Measurements from ENCODE around the gene PRKCZ.
"Not testable (repeated sequence)": the region's sequence is repeated elsewhere in the genome, so short reads cannot be mapped to it uniquely, and the experiment has no call there.

PRKCZ gene

GRCh38 chr1:2137257-2138121 lies 87.3 kb downstream of the PRKCZ start:
- no peak for DNase-seq

- DNase-seq, result not testable (repeated sequence)
Observed at GRCh38 chr1:2139156-2139555, 88.9 kb downstream of the PRKCZ start.

GRCh38 chr1:2141025-2141424 lies 90.8 kb downstream of the PRKCZ start:
- no peak for DNase-seq

DNA sequence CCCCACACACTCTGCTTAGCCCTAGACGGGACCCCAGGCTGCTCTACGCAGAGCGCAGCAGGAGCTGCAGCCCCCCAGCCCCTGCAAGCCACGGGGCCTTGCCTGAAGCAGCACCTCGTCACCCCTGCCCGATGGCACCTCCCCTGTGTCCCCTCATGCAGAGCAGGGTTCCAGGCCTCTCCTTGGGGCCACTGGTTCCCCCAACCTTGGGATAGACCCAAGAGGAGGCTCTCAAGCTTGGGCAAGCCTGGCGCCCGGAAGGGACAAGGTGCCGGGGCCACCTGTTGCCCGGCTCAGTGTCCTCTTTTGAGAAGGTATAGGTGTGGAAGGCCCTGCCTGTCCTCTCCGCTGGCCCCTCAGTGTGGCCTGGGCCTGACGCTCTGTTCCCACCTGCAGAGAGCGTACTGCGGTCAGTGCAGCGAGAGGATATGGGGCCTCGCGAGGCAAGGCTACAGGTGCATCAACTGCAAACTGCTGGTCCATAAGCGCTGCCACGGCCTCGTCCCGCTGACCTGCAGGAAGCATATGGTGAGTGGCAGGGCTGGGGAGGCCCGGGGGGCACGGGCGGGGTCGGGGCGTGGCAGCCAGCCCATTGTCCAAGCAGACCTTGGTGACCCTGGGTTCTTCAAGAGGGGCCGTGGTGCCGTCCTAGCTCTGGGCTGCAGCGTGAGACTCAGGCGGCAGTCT lies 93.7 kb downstream of the PRKCZ start:
- no peak for DNase-seq

GRCh38 chr1:2144501-2145090 lies 94.4 kb downstream of the PRKCZ start:
- no peak for DNase-seq

DNA sequence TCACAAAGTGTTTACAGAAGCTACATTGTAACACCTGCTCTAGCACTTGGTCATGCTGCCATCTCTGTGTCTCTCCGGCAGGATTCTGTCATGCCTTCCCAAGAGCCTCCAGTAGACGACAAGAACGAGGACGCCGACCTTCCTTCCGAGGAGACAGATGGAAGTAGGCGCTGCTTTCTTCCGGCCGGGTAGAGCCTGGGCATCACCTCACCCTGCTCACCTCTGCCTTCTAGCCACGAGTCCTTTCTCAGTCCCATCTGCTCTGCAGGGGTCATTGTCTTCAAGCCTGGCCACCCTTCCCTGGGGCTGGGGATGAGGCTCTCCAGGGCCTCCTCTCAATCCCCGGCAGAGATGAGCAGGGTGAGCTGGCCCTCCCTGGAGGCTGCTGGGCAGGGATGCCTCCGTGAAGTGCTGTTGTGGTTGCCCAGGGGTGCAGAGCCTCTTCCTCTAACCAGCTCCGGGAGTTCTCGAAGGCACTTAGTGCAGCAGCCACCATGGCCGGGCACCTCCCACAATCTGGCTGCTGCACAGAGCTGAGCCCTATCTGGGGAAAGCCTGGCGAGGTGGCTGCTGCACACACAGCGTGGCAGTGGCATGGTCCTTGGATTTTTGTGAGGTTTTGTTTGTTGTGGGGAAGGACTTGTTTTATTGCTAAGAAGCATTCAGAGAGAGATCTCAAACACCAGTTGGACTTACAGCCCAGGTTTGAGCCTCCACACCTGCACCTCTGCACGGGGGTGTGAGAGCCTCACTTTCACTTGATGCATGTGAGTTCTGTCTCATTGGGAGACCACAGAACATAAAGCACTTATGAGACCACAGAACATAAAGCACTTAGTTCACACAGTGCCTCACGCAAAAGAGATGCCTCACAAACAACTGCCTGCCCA lies 96.0 kb downstream of the PRKCZ start:
- DNase-seq, result no peak

- DNase-seq, result no peak
Observed at GRCh38 chr1:2146836-2147517, 96.8 kb downstream of the PRKCZ start.

DNA sequence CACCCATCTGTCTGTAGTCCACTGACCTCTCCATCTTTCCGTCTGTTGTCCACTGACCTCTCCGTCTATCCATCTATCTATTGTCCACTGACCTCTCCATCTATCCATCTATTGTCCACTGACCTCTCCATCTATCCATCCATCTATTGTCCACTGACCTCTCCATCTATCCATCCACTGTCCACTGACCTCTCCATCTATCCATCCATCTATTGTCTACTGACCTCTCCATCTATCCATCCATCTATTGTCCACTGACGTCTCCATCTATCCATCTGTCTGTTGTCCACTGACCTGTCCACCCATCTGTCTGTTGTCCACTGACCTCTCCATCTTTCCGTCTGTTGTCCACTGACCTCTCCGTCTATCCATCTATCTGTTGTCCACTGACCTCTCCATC lies 97.7 kb downstream of the PRKCZ start:
- DNase-seq, result not testable (repeated sequence)

DNA sequence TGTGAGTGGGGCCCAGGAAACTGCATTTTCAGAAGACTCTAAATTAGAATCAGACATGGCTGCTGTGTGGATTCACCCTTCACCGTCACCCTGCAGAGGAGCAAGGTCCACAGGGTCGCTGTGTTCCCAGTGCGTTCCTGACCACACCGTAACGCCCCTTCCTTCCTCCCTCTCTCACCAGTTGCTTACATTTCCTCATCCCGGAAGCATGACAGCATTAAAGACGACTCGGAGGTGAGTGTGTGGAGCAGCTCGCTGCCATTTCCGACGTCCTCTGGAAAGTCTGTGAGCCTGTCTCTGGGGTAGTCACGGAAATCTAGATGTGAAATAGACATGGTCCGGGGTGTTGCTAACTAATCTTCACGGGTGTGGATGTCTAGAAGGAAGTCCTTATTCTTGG lies 98.5 kb downstream of the PRKCZ start:
- DNase-seq, result no peak

DNA sequence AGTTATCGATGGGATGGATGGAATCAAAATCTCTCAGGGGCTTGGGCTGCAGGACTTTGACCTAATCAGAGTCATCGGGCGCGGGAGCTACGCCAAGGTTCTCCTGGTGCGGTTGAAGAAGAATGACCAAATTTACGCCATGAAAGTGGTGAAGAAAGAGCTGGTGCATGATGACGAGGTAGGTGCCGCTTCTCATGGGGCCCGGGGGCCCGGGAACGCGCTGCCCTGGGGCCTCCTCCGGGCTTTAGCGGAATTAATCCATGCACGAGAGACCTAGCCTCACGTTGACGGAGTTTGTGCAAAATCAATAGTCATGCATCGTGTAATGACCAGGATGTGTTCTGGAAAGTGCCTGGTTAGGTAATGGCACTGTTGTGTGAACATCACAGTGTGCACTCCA lies 100.6 kb downstream of the PRKCZ start:
- no peak for DNase-seq

GRCh38 chr1:2151252-2151651 lies 101.0 kb downstream of the PRKCZ start:
- DNase-seq, result no peak

GRCh38 chr1:2151911-2152310 lies 101.7 kb downstream of the PRKCZ start:
- no peak for DNase-seq

GRCh38 chr1:2152954-2153353 lies 102.7 kb downstream of the PRKCZ start:
- no peak for DNase-seq

- DNase-seq, result no peak
Observed at GRCh38 chr1:2154022-2154421, 103.8 kb downstream of the PRKCZ start.

GRCh38 chr1:2155147-2155598 lies 105.0 kb downstream of the PRKCZ start:
- DNase-seq, result no peak

DNA sequence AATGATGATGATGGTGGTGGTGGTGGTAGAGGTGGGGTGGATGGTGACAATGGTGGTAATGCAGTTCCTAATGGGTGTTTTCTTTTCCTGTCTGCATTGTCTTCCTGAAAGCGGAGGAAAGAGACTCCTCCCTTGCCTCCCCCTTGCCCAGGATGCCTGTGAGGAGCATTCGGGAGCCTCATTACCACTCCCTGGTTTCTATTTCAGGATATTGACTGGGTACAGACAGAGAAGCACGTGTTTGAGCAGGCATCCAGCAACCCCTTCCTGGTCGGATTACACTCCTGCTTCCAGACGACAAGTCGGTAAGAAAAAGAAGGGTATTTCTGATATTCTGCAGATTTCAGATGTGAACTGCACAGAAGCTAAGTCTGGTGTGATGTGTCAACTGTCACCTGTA lies 105.6 kb downstream of the PRKCZ start:
- DNase-seq, result no peak

- DNase-seq, result no peak
Observed at GRCh38 chr1:2156866-2157265, 106.7 kb downstream of the PRKCZ start.

DNA sequence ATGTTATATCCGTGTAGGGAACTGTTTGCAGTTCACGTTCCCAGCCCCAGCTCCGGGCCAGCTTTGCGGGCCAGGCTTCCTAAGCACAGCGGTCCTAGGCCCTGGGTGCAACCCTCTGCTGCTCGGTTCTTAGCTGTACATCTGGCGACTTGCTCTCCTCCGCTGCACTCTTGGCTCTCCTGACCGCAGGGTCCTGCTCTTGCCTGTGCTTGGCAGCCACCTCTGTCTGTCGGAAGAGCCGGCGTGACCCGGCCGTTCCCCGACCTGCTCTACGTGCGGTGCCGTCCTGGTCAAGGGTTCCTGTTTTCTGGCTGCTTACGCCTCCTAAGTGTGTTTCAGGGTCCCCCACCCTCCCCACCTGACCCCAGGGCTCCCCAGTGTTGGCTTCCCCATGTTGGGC lies 107.6 kb downstream of the PRKCZ start:
- DNase-seq, result no peak

- DNase-seq, result no peak
Observed at GRCh38 chr1:2158272-2158671, 108.1 kb downstream of the PRKCZ start.

- no peak for DNase-seq
Observed at GRCh38 chr1:2159124-2159523, 108.9 kb downstream of the PRKCZ start.

- DNase-seq, result no peak
Observed at GRCh38 chr1:2160451-2161300, 110.5 kb downstream of the PRKCZ start.

Data from amniotic stem cell (primary cell).